H1 (cell line): Measurements from ENCODE around the gene STX10. TPM values are rescaled to one million over a fixed set of nuclear protein-coding genes. Genes with fewer than 3 reads are reported as not detected.

Experiments used
- CTCF ChIA-PET: fragments of 300-600 bp; sonication (Branson Sonifier 250); formaldehyde crosslinking; loops from one replicate; lab custom pipeline; 2021; ENCODE audit not compliant: partially characterized antibody; lab: Charles Lee
- POLR2A ChIA-PET: fragments of 300-600 bp; sonication (Branson Sonifier 250); formaldehyde crosslinking; loops from one replicate; lab custom pipeline; 2021; ENCODE audit warnings: inconsistent platforms; ENCODE audit not compliant: partially characterized antibody; lab: Charles Lee
- DNase-seq, 2 experiments: peaks; one replicate each; pipeline versions ENCODE4 v3.0.0 to v3.0.0-alpha.2; 2010 to 2022; ENCODE audit warnings: low spot score in 2 of 2, low read depth in 1 of 2, mixed read lengths in 1 of 2
- FAIRE-seq: peaks from 2 replicates; lab custom pipeline; 2011; peaks lifted over from hg19 to GRCh38; lab: Jason Lieb, UNC
- H2AFZ ChIP-seq: 2 replicates; pipeline ENCODE4 v1.8.1; 2012; ENCODE audit warnings: low read length, inconsistent platforms
- H2AK5ac ChIP-seq: 2 replicates; pipeline ENCODE4 v1.6.1; 2013; ENCODE audit warnings: low read depth, low read length
- H2BK120ac ChIP-seq: replicated peaks from 2 replicates; pipeline ENCODE3; 2013; ENCODE audit warnings: low read depth, low read length, inconsistent platforms
- H2BK12ac ChIP-seq: 2 replicates; pipeline ENCODE4 v1.6.1; 2013; ENCODE audit warnings: low read depth, low read length
- H2BK15ac ChIP-seq: 2 replicates; pipeline ENCODE4 v1.6.1; 2013; ENCODE audit warnings: low read length
- H2BK20ac ChIP-seq: 2 replicates; pipeline ENCODE4 v1.6.1; 2013; ENCODE audit warnings: low read length
- H2BK5ac ChIP-seq: 2 replicates; pipeline ENCODE4 v1.6.1; 2013; ENCODE audit warnings: low read depth, low read length
- H3K14ac ChIP-seq: 2 replicates; pipeline ENCODE4 v1.6.1; 2013; ENCODE audit warnings: inconsistent platforms; ENCODE audit not compliant: insufficient read length
- H3K18ac ChIP-seq: 2 replicates; pipeline ENCODE4 v1.6.1; 2013; ENCODE audit warnings: low read length; ENCODE audit errors: extremely low read depth
- H3K23ac ChIP-seq: 2 replicates; pipeline ENCODE4 v1.6.1; 2013; ENCODE audit warnings: inconsistent platforms; ENCODE audit not compliant: insufficient read length
- H3K23me2 ChIP-seq: 2 replicates; pipeline ENCODE4 v1.6.1; 2013; ENCODE audit warnings: low read depth, low read length
- H3K27ac ChIP-seq: 2 replicates; pipeline ENCODE4 v1.6.1; 2011; ENCODE audit warnings: low read depth, low read length, inconsistent platforms
- H3K27me3 ChIP-seq, 4 experiments: replicated peaks in 1 of 4; 1 replicate in 1 of 4; 2 replicates in 3 of 4; pipeline versions ENCODE4 v1.6.1 to v1.8.1; 2011 to 2013; ENCODE audit warnings: low read length in 3 of 4, mild to moderate bottlenecking in 3 of 4, inconsistent platforms in 2 of 4, mixed read lengths in 2 of 4, moderate library complexity in 1 of 4; ENCODE audit not compliant: control insufficient read depth in 3 of 4, insufficient read depth in 3 of 4; ENCODE audit errors: extremely low read depth in 1 of 4
- H3K36me3 ChIP-seq, 4 experiments: 2 replicates each; pipeline versions ENCODE4 v1.6.1 to v1.8.1; 2011 to 2013; ENCODE audit warnings: mild to moderate bottlenecking in 4 of 4, low read length in 3 of 4, moderate library complexity in 2 of 4, control low read depth in 1 of 4, inconsistent platforms in 1 of 4; ENCODE audit not compliant: insufficient read depth in 4 of 4, control insufficient read depth in 2 of 4
- H3K4ac ChIP-seq: replicated peaks from 2 replicates; pipeline ENCODE3; 2013; ENCODE audit warnings: low read length, low read depth, mixed read lengths, inconsistent platforms; ENCODE audit not compliant: insufficient read length
- H3K4me1 ChIP-seq, 4 experiments: replicated peaks in 1 of 4; 1 replicate in 1 of 4; 2 replicates in 3 of 4; pipeline versions ENCODE4 v1.6.1 to v1.8.1; 2011 to 2013; ENCODE audit warnings: low read length in 3 of 4, inconsistent platforms in 2 of 4, mixed read lengths in 1 of 4; ENCODE audit not compliant: insufficient read depth in 4 of 4, control insufficient read depth in 3 of 4
- H3K4me2 ChIP-seq, 2 experiments: 2 replicates each; pipeline versions ENCODE4 v1.6.1 to v1.8.1; 2011 to 2013; ENCODE audit warnings: low read depth in 2 of 2, low read length in 2 of 2, control low read depth in 1 of 2, inconsistent platforms in 1 of 2, mild to moderate bottlenecking in 1 of 2; ENCODE audit not compliant: insufficient read depth in 1 of 2
- H3K4me3 ChIP-seq, 4 experiments: fragments of 200-600, 300-600 bp in 1 of 4; sonication (generic), shearing (Covaris generic), sonication (Bioruptor Twin) in 1 of 4; 2 replicates each; pipeline versions ENCODE4 v1.5.1 to v1.8.1; 2011 to 2016; ENCODE audit warnings: low read length in 4 of 4, low read depth in 3 of 4, control low read depth in 2 of 4, inconsistent platforms in 2 of 4, mild to moderate bottlenecking in 2 of 4, mixed read lengths in 1 of 4, moderate library complexity in 1 of 4; ENCODE audit not compliant: insufficient read depth in 2 of 4; ENCODE audit errors: extremely low read depth in 1 of 4
- H3K56ac ChIP-seq: replicated peaks from 2 replicates; pipeline ENCODE3; 2013; ENCODE audit warnings: low read depth, mild to moderate bottlenecking, mixed read lengths, low read length, inconsistent platforms; ENCODE audit not compliant: insufficient read length
- H3K79me1 ChIP-seq: 2 replicates; pipeline ENCODE4 v1.6.1; 2013; ENCODE audit warnings: low read depth, low read length, control low read depth
- H3K79me2 ChIP-seq, 2 experiments: 2 replicates each; pipeline versions ENCODE4 v1.6.1 to v1.8.1; 2012 to 2013; ENCODE audit warnings: low read length in 2 of 2, mild to moderate bottlenecking in 2 of 2, inconsistent platforms in 1 of 2; ENCODE audit not compliant: insufficient read depth in 2 of 2, control insufficient read depth in 1 of 2
- H3K9ac ChIP-seq, 4 experiments: replicated peaks in 1 of 4; 1 replicate in 1 of 4; 2 replicates in 3 of 4; pipeline versions ENCODE4 v1.6.1 to v1.8.1; 2011 to 2013; ENCODE audit warnings: low read depth in 3 of 4, low read length in 3 of 4, control low read depth in 2 of 4, mild to moderate bottlenecking in 2 of 4, moderate library complexity in 2 of 4, inconsistent platforms in 1 of 4; ENCODE audit errors: extremely low read depth in 1 of 4
- H3K9me3 ChIP-seq, 2 experiments: 2 replicates each; pipeline versions ENCODE4 v1.6.1 to v1.8.1; 2012 to 2013; ENCODE audit warnings: mild to moderate bottlenecking in 2 of 2, moderate library complexity in 2 of 2, control low read depth in 1 of 2, inconsistent platforms in 1 of 2, low read depth in 1 of 2, low read length in 1 of 2, mixed read lengths in 1 of 2; ENCODE audit not compliant: insufficient read depth in 2 of 2
- H4K20me1 ChIP-seq, 2 experiments: replicated peaks in 1 of 2; 2 replicates each; pipeline versions ENCODE3 to v1.8.1; 2011 to 2013; ENCODE audit warnings: inconsistent platforms in 2 of 2, low read length in 2 of 2, mild to moderate bottlenecking in 1 of 2; ENCODE audit not compliant: insufficient read depth in 2 of 2, control insufficient read depth in 1 of 2
- H4K5ac ChIP-seq: 2 replicates; pipeline ENCODE4 v1.6.1; 2013; ENCODE audit warnings: low read length, low read depth, mixed read lengths, inconsistent platforms; ENCODE audit not compliant: insufficient read length
- H4K8ac ChIP-seq: 2 replicates; pipeline ENCODE4 v1.8.0; 2013; ENCODE audit warnings: mild to moderate bottlenecking, moderate library complexity, low read length, inconsistent platforms; ENCODE audit not compliant: insufficient read depth; ENCODE audit errors: extremely low read depth
- H4K91ac ChIP-seq: replicated peaks from 2 replicates; pipeline ENCODE3; 2013; ENCODE audit warnings: low read length, mixed read lengths, inconsistent platforms; ENCODE audit not compliant: insufficient read length
- ATF3 ChIP-seq: IDR thresholded peaks from 2 replicates; pipeline ENCODE4 v1.6.1; 2011; ENCODE audit warnings: low read depth, mild to moderate bottlenecking, low read length; ENCODE audit not compliant: insufficient read depth
- CTBP2 ChIP-seq: IDR thresholded peaks from 2 replicates; pipeline ENCODE4 v1.7.0; 2011; ENCODE audit warnings: borderline replicate concordance, mild to moderate bottlenecking, moderate library complexity, mixed read lengths, low read length; ENCODE audit not compliant: insufficient read depth, insufficient read length
- KDM4A ChIP-seq: IDR thresholded peaks from one replicate; pipeline ENCODE4 v1.7.1; 2012; ENCODE audit warnings: low read depth, mild to moderate bottlenecking, moderate library complexity, low read length, inconsistent platforms; ENCODE audit not compliant: severe bottlenecking
- NRF1 ChIP-seq: IDR thresholded peaks from 2 replicates; pipeline ENCODE4 v1.6.1; 2011; ENCODE audit warnings: mild to moderate bottlenecking, low read depth, low read length, improper control_type of control experiment
- RFX5 ChIP-seq: IDR thresholded peaks from 2 replicates; pipeline ENCODE4 v1.6.1; 2011; ENCODE audit warnings: low read depth, low read length, improper control_type of control experiment, borderline replicate concordance
- SP2 ChIP-seq: IDR thresholded peaks from 2 replicates; pipeline ENCODE4 v1.6.1; 2012; ENCODE audit warnings: mild to moderate bottlenecking, low read length, inconsistent platforms
- TCF12 ChIP-seq: IDR thresholded peaks from 2 replicates; pipeline ENCODE4 v1.6.1; 2011; ENCODE audit warnings: low read depth, mild to moderate bottlenecking, low read length
- TEAD4 ChIP-seq: IDR thresholded peaks from 2 replicates; pipeline ENCODE4 v1.6.1; 2012; ENCODE audit warnings: low read depth, low read length, inconsistent platforms, mixed read lengths
- WGBS, 2 experiments: shearing (Covaris generic) in 1 of 2; methylation state at CpG; one replicate each; pipeline versions ENCODE4 v1.1.6 to v1.1.7; 2013 to 2015; ENCODE audit warnings: low lambda C conversion rate in 2 of 2, mixed read lengths in 2 of 2, inconsistent platforms in 1 of 2, low coverage in 1 of 2, missing lambda C conversion rate in 1 of 2; ENCODE audit not compliant: insufficient replicate concordance in 2 of 2, insufficient coverage in 1 of 2, insufficient read length in 1 of 2; ENCODE audit errors: extremely low coverage in 1 of 2, missing lambda C conversion rate in 1 of 2; 5-methylcytosine and 5-hydroxymethylcytosine counted together
- polyA plus RNA-seq, 7 experiments: library from polyadenylated mRNA; depleted of rRNA in 3 of 7; stranded (reverse) in 5 of 7; unstranded in 2 of 7; fragments of >200 nt in 5 of 7; fragments of 200-250 nt in 2 of 7; gene quantifications; 1 replicate in 5 of 7; 2 replicates in 1 of 7; 4 replicates in 1 of 7; pipeline versions ENCODE4 v1.2.1 to v1.2.3, GENCODE V29; 2011 to 2013; ENCODE audit warnings: missing spikeins in 2 of 7, mixed read lengths in 2 of 7
- total RNA-seq: library from RNA; stranded (reverse); fragmentation: NEBNext Ultra II Directional; extraction: Animal tissue kit (Norgen Biotek cat#: 25700); gene quantifications from 2 replicates; pipeline ENCODE4 v1.2.1, GENCODE V29; 2021

The STX10 gene
- total and polyA plus RNA-seq, 2 of the 8 experiments (the other 6 are each of a cell fraction or from before 2014, with no cell fraction given), result 53.0 to 80.1 TPM

GRCh38 chr19:13137290-13137794 is 12.8 kb downstream of the STX10 start:
- no peak overlapping the region for H2AK5ac ChIP-seq
- peaks cover 0 to 8% (median 4%) of the 10 kb centered on the region in 4 experiments; a peak in 3 of 7 replicates for H3K4me1 ChIP-seq
- no peak overlapping the region for H3K27ac ChIP-seq
- ChIA-PET POLR2A (interaction anchor here (1.1 to 14.8 kb wide), 6 partner anchors 9 to 30 kb away, joined by 3 to 228 read pairs (median 10); partner anchors contain the start of genes IER2, NACC1, STX10 and TRMT1), CTCF (interaction anchor here (0.8 to 2.1 kb wide), 3 partner anchors 13 to 125 kb away, joined by 3 to 7 read pairs (median 5); partner anchors contain the start of genes IER2 and STX10)
- no peak overlapping the region for H2BK20ac ChIP-seq
- H3K23me2 ChIP-seq, result no peaks in the 10 kb centered on the region; the same call in 1 of the 2 replicates
- no peak overlapping the region for H2BK12ac ChIP-seq
- no peak overlapping the region for H2AFZ ChIP-seq
- no peak overlapping the region for H3K9ac ChIP-seq
- H4K20me1 ChIP-seq, result peaks cover 30 to 44% of the 10 kb centered on the region in 2 experiments
- no peak overlapping the region for H4K8ac ChIP-seq
- H3K18ac ChIP-seq, result no peak overlapping the region
- H3K56ac ChIP-seq, result no peak overlapping the region
- 95% methylated on average over 24 of the region's 28 CpGs; no CpG with 5 or more reads in 1 of the 2 experiments for WGBS, 2 experiments
- H2BK120ac ChIP-seq, result no peak overlapping the region
- H3K9me3 ChIP-seq, result no peaks in the 10 kb centered on the region
- H3K14ac ChIP-seq, result no peak overlapping the region
- H3K79me1 ChIP-seq, result peaks cover 16% of the 10 kb centered on the region
- TF ChIP-seq KDM4A (no peak), CTBP2 (no peak), SP2 (no peak), TEAD4 (no peak), ATF3 (no peak), TCF12 (no peak), NRF1 (no peak), RFX5 (no peak)
- no peak overlapping the region for H4K91ac ChIP-seq
- FAIRE-seq, result no peak
- no peak overlapping the region for H3K4me3 ChIP-seq
- no peak overlapping the region for H4K5ac ChIP-seq
- no peak overlapping the region for H2BK5ac ChIP-seq
- H3K23ac ChIP-seq, result no peak overlapping the region
- H3K36me3 ChIP-seq, result peaks cover 7 to 59% (median 36%) of the 10 kb centered on the region in 4 experiments
- H3K79me2 ChIP-seq, result peaks cover 0 to 28% of the 10 kb centered on the region in 2 experiments; a peak in 3 of 4 replicates
- H3K27me3 ChIP-seq, result no peaks in the 10 kb centered on the region
- H3K4me2 ChIP-seq, result no peak overlapping the region
- no peak overlapping the region for H2BK15ac ChIP-seq
- no peak overlapping the region for H3K4ac ChIP-seq
- DNase-seq, result no peak
